Measurements from ENCODE around the gene MYO16.
"Not testable (repeated sequence)": the region's sequence is repeated elsewhere in the genome, so short reads cannot be mapped to it uniquely, and the experiment has no call there.

Gene MYO16

DNA sequence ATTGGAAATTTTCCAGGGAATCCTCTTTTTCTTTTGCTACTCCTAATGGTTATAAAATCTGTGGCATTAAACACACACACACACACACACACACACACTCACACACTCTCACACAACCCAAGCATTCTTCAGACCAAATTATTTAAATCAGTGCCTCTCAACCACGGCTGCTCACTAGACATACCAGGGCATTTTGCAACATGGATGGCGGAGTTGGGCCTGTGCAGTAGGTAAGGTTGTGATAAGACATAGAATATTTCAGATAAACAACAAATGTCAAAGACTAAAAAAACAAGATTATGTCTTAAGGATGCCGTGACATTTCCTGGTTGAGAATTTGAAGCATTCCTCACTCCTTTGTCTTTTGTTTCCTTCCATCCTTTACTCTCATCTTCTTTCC lies 443.1 kb downstream of the MYO16 start:
- no peak for DNase-seq (ENCODE audit: low spot score)

- no peak for DNase-seq (ENCODE audit: low spot score)
These were observed 445.0 kb downstream of the MYO16 start for GRCh38 chr13:109074436-109074835.

GRCh38 chr13:109074853-109075252 lies 445.4 kb downstream of the MYO16 start:
- no peak for DNase-seq (ENCODE audit: low spot score)

GRCh38 chr13:109087916-109088623 lies 458.7 kb downstream of the MYO16 start:
- no peak for DNase-seq (ENCODE audit: low spot score)

DNA sequence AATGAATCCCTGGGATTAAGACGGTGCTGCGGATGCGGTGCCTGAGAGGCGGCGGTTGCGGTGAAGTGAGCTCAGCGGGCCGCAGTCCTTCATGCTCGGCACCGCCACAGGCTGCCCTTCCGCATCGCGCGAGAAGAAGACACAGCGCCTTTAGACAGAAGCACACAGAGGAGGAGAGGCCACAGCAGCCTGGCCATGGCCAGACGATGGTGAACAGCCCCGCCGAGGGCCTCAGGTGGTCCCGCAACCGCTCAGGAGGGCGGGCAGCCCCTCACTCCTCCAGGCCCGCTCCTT lies 459.2 kb downstream of the MYO16 start:
- no peak for DNase-seq (ENCODE audit: low spot score)

DNA sequence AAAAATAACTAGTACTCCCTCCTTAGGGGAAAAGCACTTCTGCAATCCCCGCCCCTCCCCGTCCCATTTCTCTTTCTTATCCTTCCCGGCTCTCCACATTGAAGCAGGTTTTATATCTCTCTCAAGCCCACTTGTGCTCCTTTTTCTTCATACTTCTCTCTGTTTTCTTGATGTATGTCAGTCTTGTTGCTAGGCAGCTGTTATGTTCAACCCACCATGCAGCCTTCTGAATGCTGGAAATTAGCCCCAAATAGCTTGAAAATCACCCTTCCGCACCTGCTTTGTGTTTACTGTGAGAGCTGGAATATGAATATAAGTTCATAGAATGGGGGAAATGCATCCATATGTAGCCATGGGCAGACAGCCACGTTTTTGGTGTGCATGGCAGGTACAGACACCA lies 461.4 kb downstream of the MYO16 start:
- DNase-seq (ENCODE audit: low spot score): no peak

- DNase-seq (ENCODE audit: low spot score): no peak
These were observed 461.8 kb downstream of the MYO16 start for GRCh38 chr13:109091249-109091648.

GRCh38 chr13:109092186-109092585 lies 462.8 kb downstream of the MYO16 start:
- not testable (repeated sequence) for DNase-seq (ENCODE audit: low spot score)

- DNase-seq (ENCODE audit: low spot score): no peak
These were observed 464.6 kb downstream of the MYO16 start for GRCh38 chr13:109093998-109094397.

DNA sequence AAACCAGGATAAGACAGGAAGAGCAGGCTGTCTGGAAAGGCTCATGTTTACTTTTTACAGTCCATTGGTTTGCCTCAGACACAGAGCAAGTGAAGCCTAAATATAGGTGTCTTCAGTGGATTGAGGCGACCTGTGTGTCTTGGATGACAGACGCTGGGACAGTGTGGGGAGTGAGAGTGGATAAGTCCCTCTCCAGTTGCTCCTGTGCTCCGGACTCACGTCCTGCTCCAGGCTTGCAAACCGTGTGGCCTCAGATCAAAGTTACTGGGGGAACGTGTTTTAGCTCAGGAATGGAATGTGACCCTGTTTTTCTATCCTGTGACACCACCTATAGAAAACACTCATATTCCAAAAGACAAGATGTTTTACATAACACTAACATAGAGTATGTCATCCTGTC lies 465.7 kb downstream of the MYO16 start:
- DNase-seq (ENCODE audit: low spot score): no peak

- no peak for DNase-seq (ENCODE audit: low spot score)
These were observed 466.7 kb downstream of the MYO16 start for GRCh38 chr13:109096101-109096500.

DNA sequence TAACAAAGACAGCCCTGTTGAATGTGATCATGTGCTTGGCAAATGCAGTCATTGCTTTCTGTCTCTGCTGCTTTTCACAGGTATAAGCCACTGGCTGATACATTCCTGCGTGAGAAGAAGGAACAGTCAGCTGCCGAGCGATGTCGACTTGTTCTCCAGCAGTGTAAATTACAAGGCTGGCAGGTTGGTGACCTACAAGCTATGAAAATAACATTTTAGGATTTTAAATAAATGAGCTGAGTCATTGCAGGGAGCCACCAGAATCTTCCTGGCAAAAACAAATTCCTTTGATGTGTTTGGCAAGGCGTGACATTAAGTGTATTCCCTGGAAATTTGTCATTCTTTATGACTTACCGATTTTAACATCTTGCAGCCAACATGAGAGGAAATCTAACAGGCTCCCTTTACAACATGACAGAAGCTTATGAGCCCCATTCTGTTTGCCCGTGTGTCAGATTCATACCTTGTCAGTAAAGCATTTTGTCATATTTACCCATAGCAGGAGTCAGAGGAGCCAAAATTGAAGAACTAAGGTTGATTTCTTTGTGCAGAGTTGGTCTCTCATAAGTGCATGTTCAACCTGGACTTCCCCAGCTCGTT lies 471.4 kb downstream of the MYO16 start:
- no peak for DNase-seq (ENCODE audit: low spot score)

DNA sequence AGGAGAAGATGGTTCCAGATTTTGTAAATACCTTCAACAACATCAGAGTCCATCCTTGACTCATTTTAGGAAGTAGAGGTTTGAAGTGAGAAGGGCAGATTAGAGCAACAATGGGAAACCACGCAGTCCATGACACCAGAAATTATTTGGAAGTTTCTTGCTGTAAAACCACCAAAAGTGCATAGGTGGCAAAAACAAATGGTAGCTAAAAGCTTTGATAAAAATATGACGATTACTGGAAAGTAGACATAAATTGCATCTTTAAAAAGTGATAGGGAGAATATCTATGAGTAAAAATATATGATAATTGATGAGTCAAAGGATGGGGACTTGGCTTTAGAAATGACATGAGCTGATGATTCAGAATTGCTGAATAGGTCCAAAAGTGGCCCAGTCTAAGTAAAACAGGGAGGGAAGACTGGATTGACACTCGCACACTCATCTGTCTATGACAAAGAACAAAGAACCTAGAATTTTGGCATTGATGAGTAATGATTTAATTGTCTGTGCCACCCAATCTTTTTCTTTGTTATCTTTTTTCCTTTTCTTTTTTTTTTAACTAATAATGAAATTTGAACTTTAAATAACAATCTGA lies 472.2 kb downstream of the MYO16 start:
- no peak for DNase-seq (ENCODE audit: low spot score)

GRCh38 chr13:109105899-109106298 lies 476.5 kb downstream of the MYO16 start:
- no peak for DNase-seq (ENCODE audit: low spot score)

DNA sequence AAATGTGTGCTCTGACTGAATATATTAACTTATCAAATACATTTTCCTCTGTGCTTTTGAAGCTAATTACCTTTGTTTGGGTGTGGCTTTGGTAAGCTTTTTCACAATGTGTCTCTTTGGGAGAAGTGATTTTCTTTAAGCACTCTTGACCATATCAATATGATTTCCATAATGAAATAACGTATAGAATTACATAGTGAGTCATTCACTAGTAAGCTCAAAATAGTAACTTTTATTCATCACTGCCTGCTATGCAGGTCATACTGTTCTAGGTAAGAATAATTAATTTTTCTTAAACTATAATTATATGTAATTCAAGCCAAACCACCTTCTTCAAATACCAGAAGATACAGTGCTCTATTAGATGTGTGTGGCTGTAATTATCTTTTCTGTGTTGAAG lies 480.7 kb downstream of the MYO16 start:
- DNase-seq (ENCODE audit: low spot score): no peak

GRCh38 chr13:109111141-109111540 lies 481.7 kb downstream of the MYO16 start:
- DNase-seq (ENCODE audit: low spot score): no peak

DNA sequence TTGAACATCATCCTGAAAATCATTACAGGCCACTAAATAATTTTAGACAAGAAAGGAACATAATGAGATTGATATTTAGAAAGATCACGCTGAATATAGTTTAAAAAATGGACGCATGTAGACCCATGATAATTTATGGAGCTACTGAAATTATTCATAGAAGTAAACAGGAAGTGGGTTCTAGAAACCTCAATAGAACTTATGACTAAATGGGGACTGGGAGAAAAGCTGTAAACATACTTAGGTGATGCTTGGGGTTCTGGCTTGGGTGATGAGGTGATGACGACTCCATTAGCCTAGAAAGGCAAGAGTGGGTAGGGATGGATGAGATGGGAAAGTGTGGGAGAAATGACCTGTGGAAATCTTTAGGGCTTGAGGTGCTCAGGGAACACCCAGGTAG lies 484.0 kb downstream of the MYO16 start:
- no peak for DNase-seq (ENCODE audit: low spot score)

GRCh38 chr13:109114162-109114561 lies 484.8 kb downstream of the MYO16 start:
- DNase-seq (ENCODE audit: low spot score): no peak

GRCh38 chr13:109114991-109115390 lies 485.6 kb downstream of the MYO16 start:
- DNase-seq (ENCODE audit: low spot score): no peak

DNA sequence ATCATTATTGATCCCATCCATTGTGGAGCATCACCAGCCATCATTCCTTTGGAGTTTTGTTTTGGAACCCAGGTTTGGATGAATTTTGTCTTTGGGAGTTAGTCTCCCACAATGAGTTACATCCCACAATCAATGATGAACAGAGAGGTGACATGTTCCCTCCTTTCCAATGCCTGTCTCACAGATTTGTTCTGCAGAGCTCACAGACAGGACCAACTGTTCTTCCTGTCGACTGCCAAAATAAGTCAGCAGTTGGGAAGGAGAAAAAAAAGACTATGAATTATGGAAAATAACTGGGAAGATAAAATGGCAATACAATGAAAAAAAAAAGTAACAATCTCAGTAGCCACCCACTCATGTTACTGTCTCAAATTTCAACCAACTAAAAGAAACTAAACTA lies 489.1 kb downstream of the MYO16 start:
- DNase-seq (ENCODE audit: low spot score): no peak

DNA sequence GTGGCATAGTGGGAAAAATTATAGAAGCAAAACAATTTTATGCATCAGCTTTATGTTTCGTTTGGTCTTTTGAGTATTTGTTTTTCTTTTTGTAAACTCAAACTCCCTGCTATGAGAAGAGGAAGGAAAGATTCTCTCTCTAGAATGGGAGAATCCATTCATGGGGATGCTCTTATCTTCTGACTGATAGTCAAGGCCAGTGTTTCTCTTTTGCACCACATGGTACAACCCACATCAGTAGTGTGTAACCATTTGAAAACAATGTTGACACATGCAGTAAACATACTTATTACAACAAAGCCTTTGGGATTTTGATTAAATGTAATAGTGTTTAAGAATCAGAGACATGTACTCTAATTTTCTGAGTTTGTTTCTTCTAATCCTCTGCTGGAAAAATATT lies 490.5 kb downstream of the MYO16 start:
- DNase-seq (ENCODE audit: low spot score): no peak

GRCh38 chr13:109121826-109122225 lies 492.4 kb downstream of the MYO16 start:
- DNase-seq (ENCODE audit: low spot score): no peak

- no peak for DNase-seq (ENCODE audit: low spot score)
These were observed 494.6 kb downstream of the MYO16 start for GRCh38 chr13:109123971-109124370.

DNA sequence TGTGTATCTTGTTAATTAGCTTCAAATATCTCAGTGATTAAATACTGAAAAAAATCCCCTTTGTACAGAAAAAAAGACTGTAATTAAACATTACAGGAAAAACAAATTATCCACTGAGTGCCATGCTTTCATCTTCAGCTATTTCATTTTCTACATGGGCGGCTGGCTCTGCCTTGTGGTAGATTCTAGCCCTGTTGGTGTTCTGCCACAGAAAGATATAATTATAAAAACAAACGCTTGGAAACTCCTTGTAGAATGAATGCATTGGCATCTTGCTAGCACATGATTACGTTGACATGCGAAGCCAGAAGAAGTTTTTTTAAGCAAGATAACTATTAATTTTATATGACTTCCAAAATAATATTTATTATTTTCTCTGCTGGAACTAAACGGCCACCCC lies 496.8 kb downstream of the MYO16 start:
- no peak for DNase-seq (ENCODE audit: low spot score)

All from left forelimb (tissue), 1 donor.